SU-DHL-6 (cell line): ENCODE measurements around the gene HGS.
"Not testable (repeated sequence)": the region's sequence is repeated elsewhere in the genome, so short reads cannot be mapped to it uniquely, and the experiment has no call there.

Source experiments
- H2AFZ ChIP-seq: fragments of 200-600 bp; sonication (generic); 2 replicates; pipeline ENCODE4 v1.6.1; 2014; ENCODE audit warnings: low read depth, mild to moderate bottlenecking, moderate library complexity, mixed read lengths, antibody characterized with exemption, low read length; ENCODE audit not compliant: severe bottlenecking
- H3F3A ChIP-seq: fragments of 200-600 bp; shearing (Covaris generic); 2 replicates; pipeline ENCODE4 v1.6.0; 2016; ENCODE audit warnings: antibody characterized with exemption, mild to moderate bottlenecking; ENCODE audit not compliant: insufficient read depth
- H3K27ac ChIP-seq: fragments of 200-600 bp; sonication (generic); 2 replicates; pipeline ENCODE4 v1.5.1; 2016; ENCODE audit warnings: low read depth, mild to moderate bottlenecking, low read length, moderate library complexity, mixed read lengths
- H3K27me3 ChIP-seq: fragments of 200-600 bp; sonication (generic), shearing (Covaris generic); 2 replicates; pipeline ENCODE4 v1.6.0; 2014; ENCODE audit warnings: mild to moderate bottlenecking, low read length
- H3K36me3 ChIP-seq: fragments of 200-600 bp; sonication (generic); 2 replicates; pipeline ENCODE4 v1.6.1; 2014; ENCODE audit warnings: mild to moderate bottlenecking, low read length, mixed read lengths
- H3K4me2 ChIP-seq: fragments of 300-600, 200-600 bp; shearing (Covaris generic), sonication (generic); 2 replicates; pipeline ENCODE4 v1.6.0; 2014; ENCODE audit warnings: low read length, low read depth, mild to moderate bottlenecking; ENCODE audit not compliant: poor library complexity, severe bottlenecking
- H3K4me3 ChIP-seq: fragments of 200-600 bp; sonication (generic); 2 replicates; pipeline ENCODE4 v1.5.1; 2014; ENCODE audit warnings: antibody characterized with exemption, low read length, mild to moderate bottlenecking, mixed read lengths; ENCODE audit not compliant: insufficient read depth, poor library complexity, severe bottlenecking
- H3K79me2 ChIP-seq: fragments of 200-600 bp; sonication (generic); 2 replicates; pipeline ENCODE4 v1.6.1; 2014; ENCODE audit warnings: mild to moderate bottlenecking, low read length, moderate library complexity; ENCODE audit not compliant: insufficient read depth
- H3K9ac ChIP-seq: fragments of 200-600 bp; sonication (generic); 2 replicates; pipeline ENCODE4 v1.7.0; 2014; ENCODE audit warnings: mild to moderate bottlenecking, low read length
- H3K9me2 ChIP-seq: fragments of 200-600 bp; sonication (generic); replicated peaks from 2 replicates; pipeline ENCODE4 v1.6.1; 2014; ENCODE audit warnings: low read length; ENCODE audit not compliant: insufficient read depth
- H3K9me3 ChIP-seq: fragments of 200-600 bp; sonication (generic); 2 replicates; pipeline ENCODE4 v1.6.1; 2014; ENCODE audit warnings: low read length, mixed read lengths; ENCODE audit not compliant: insufficient read depth
- H4K20me1 ChIP-seq: fragments of 200-600 bp; sonication (generic); 2 replicates; pipeline ENCODE4 v1.6.1; 2014; ENCODE audit warnings: low read depth, mild to moderate bottlenecking, antibody characterized with exemption, low read length, moderate library complexity, mixed read lengths
- CTCF ChIP-seq: fragments of 200-600 bp; sonication (generic); IDR thresholded peaks from one replicate; pipeline ENCODE4 v1.5.1; 2017; ENCODE audit warnings: antibody characterized with exemption, mild to moderate bottlenecking, low read length, moderate library complexity; ENCODE audit not compliant: insufficient read depth, poor library complexity, severe bottlenecking
- EZH2phosphoT487 ChIP-seq: fragments of 200-600 bp; sonication (generic), shearing (Covaris generic); conservative IDR thresholded peaks from 2 replicates; pipeline ENCODE4 v1.6.1; 2018; ENCODE audit warnings: mild to moderate bottlenecking, antibody characterized with exemption, low read length, moderate library complexity, mixed read lengths

The HGS gene

GRCh38 chr17:81672954-81673353, 10.9 kb upstream of the HGS start:
- H3K9me3 ChIP-seq = no peaks in the 10 kb centered on the region
- no peak overlapping the region for H2AFZ ChIP-seq
- H3K79me2 ChIP-seq = peaks cover 9% of the 10 kb centered on the region; the same call in 1 of the 2 replicates
- H3F3A ChIP-seq = no peaks in the 10 kb centered on the region; the same call in 1 of the 2 replicates
- H3K9me2 ChIP-seq = no peaks in the 10 kb centered on the region
- H3K27ac ChIP-seq = no peak overlapping the region
- H4K20me1 ChIP-seq = no peaks in the 10 kb centered on the region
- no peak overlapping the region for H3K9ac ChIP-seq
- H3K4me2 ChIP-seq = no peak overlapping the region
- no peak for TF ChIP-seq CTCF
- no peak for TF ChIP-seq EZH2phosphoT487
- H3K36me3 ChIP-seq = peaks cover 6% of the 10 kb centered on the region; the same call in 1 of the 2 replicates
- no peaks in the 10 kb centered on the region for H3K27me3 ChIP-seq
- H3K4me3 ChIP-seq = no peak overlapping the region

GRCh38 chr17:81673561-81674258, 10.1 kb upstream of the HGS start:
- Histone ChIP-seq H3K9me3 (no peaks in the 10 kb centered on the region), H2AFZ (no peak overlapping the region), H3K79me2 (peaks cover 2% of the 10 kb centered on the region; the same call in 1 of the 2 replicates), H3K9ac (no peak overlapping the region), H3K27ac (no peak overlapping the region), H3K36me3 (peaks cover 6% of the 10 kb centered on the region; the same call in 1 of the 2 replicates), H3K27me3 (no peaks in the 10 kb centered on the region), H3K4me3 (no peak overlapping the region), H3F3A (no peaks in the 10 kb centered on the region; the same call in 1 of the 2 replicates), H4K20me1 (no peaks in the 10 kb centered on the region), H3K4me2 (no peak overlapping the region), H3K9me2 (no peaks in the 10 kb centered on the region)
- TF ChIP-seq CTCF (no peak), EZH2phosphoT487 (no peak)

GRCh38 chr17:81675515-81676221, 8.1 kb upstream of the HGS start:
- not testable (repeated sequence) for H3K9me3 ChIP-seq, H2AFZ ChIP-seq, H3K9me2 ChIP-seq, H3K79me2 ChIP-seq, H3K36me3 ChIP-seq, H3K9ac ChIP-seq, H3K27ac ChIP-seq, H3K27me3 ChIP-seq, H3K4me2 ChIP-seq, H4K20me1 ChIP-seq, H3K4me3 ChIP-seq, H3F3A ChIP-seq
- TF ChIP-seq CTCF = peak; percentile 9
